IPS-18a (cell line): ENCODE data around the gene CLNK.

Experiments
- H3K27ac ChIP-seq: one replicate; pipeline ENCODE4 v1.5.1; 2013; ENCODE audit warnings: low read length
- H3K27me3 ChIP-seq: one replicate; pipeline ENCODE4 v1.6.1; 2013; ENCODE audit warnings: mild to moderate bottlenecking, low read length; ENCODE audit not compliant: control insufficient read depth, insufficient read depth
- H3K36me3 ChIP-seq: one replicate; pipeline ENCODE4 v1.6.1; 2013; ENCODE audit warnings: low read depth, low read length; ENCODE audit not compliant: control insufficient read depth
- H3K4me1 ChIP-seq: one replicate; pipeline ENCODE4 v1.6.1; 2013; ENCODE audit warnings: low read depth, low read length; ENCODE audit not compliant: control insufficient read depth
- H3K4me3 ChIP-seq: one replicate; pipeline ENCODE4 v1.5.1; 2013; ENCODE audit warnings: low read length
- H3K9ac ChIP-seq: one replicate; pipeline ENCODE4 v1.6.1; 2013; ENCODE audit warnings: mild to moderate bottlenecking, low read length, moderate library complexity
- H3K9me3 ChIP-seq: one replicate; pipeline ENCODE4 v1.6.1; 2013; ENCODE audit warnings: low read depth, low read length; ENCODE audit not compliant: control insufficient read depth

CLNK gene

DNA sequence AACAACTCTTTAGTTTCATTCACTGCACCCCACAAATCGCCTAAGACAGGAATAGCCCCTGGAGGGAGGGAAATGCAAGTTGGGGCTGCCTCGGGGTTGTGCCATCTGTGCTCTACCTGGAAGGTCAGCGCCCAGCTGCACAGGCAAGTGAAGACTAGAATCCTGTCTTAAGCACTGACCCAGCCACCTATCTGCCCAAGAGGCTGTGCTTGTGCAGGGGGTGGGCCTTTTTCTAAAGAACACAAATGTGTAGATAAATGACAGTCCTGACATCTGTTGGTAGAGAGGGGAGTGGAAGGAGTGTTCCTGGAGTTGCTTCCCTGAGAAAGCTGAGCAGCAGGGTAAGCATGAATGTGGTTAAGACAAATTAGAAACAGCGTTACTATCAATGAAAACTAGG is 243.1 kb downstream of the CLNK start:
- H3K36me3 ChIP-seq, result peaks cover 21% of the 10 kb centered on the region
- H3K4me3 ChIP-seq, result no peak overlapping the region
- H3K9me3 ChIP-seq, result no peaks in the 10 kb centered on the region
- H3K9ac ChIP-seq, result no peak overlapping the region
- peaks cover 4% of the 10 kb centered on the region for H3K4me1 ChIP-seq
- H3K27me3 ChIP-seq, result no peaks in the 10 kb centered on the region
- no peak overlapping the region for H3K27ac ChIP-seq

DNA sequence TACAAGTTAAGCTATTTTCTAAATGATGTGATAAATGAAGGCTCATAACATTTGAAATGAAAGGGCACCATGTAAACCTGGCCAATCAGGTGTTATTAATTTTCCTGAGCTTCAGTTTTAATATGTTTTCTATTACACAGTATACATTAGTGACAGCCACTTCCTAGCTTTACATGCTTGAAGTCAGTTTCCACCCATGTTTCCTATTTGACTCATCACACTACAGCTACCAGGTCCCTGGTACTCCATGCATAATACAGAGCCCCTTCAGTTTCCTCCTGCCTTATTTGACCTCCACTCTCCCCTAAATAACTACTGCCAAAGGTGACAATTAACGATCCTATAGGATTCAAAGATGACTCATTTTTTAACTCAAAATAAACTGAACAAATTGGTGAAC is 245.6 kb downstream of the CLNK start:
- no peak overlapping the region for H3K9ac ChIP-seq
- no peaks in the 10 kb centered on the region for H3K9me3 ChIP-seq
- H3K36me3 ChIP-seq, result no peaks in the 10 kb centered on the region
- no peak overlapping the region for H3K27ac ChIP-seq
- peaks cover 4% of the 10 kb centered on the region for H3K4me1 ChIP-seq
- H3K4me3 ChIP-seq, result no peak overlapping the region
- no peaks in the 10 kb centered on the region for H3K27me3 ChIP-seq

DNA sequence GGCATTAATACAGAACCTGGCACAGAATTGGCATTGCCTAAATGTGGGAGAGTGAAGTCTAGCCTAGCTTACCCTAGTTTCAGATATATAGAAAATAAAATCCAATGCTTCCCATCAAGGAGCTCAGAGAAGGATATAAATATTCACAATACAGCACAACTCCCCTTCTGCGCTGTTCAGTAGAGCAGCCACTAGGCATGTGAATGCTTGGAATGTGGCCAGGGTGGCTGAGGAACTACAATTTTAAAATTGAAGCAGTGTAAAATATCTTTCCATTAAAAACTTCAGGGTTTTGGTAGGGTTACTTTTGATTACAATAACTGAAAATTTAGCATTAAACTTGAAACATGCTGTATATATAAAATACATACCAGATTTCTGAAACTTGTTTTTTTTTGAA is 246.8 kb downstream of the CLNK start:
- Histone ChIP-seq H3K27ac (no peak overlapping the region), H3K4me3 (no peak overlapping the region), H3K9ac (no peak overlapping the region), H3K36me3 (no peaks in the 10 kb centered on the region), H3K4me1 (peaks cover 4% of the 10 kb centered on the region), H3K27me3 (no peaks in the 10 kb centered on the region), H3K9me3 (no peaks in the 10 kb centered on the region)
